Motor neuron (in vitro differentiated cells): ENCODE measurements around the gene TM2D1. TPM values are rescaled to one million over a fixed set of nuclear protein-coding genes. Genes with fewer than 3 reads are reported as not detected.

ENCODE experiments used
- ATAC-seq, 8 experiments: fragments of 200-7000 bp; cut with Tn5 transposase; replicated peaks in 6 of 8; 2 replicates each; pipeline ENCODE4 v1.8.0; 2021; ENCODE audit warnings: mild to moderate bottlenecking in 8 of 8, moderate library complexity in 8 of 8
- H3K27ac ChIP-seq, 2 donors: fragments of 250-450 bp; sonication (Bioruptor Pico); 2 replicates each; pipeline ENCODE4 v1.9.0; 2021; ENCODE audit warnings: antibody characterized with exemption in 2 of 2, mild to moderate bottlenecking in 2 of 2, moderate library complexity in 1 of 2
- H3K4me1 ChIP-seq, 2 donors: fragments of 250-450 bp; sonication (Bioruptor Pico); replicated peaks in 1 of 2; 2 replicates each; pipeline ENCODE4 v1.6.1; 2021; ENCODE audit warnings: antibody characterized with exemption in 2 of 2, mild to moderate bottlenecking in 2 of 2, moderate library complexity in 1 of 2
- H3K4me3 ChIP-seq, 5 donors: fragments of 250-450 bp; sonication (Bioruptor Pico); 2 replicates each; pipeline ENCODE4 v1.9.0; 2021; ENCODE audit warnings: antibody characterized with exemption in 5 of 5, mild to moderate bottlenecking in 5 of 5, moderate library complexity in 4 of 5
- WGBS, 10 experiments: fragments of 450-650 bp; shearing (Covaris generic); methylation state at CpG; one replicate each; pipeline ENCODE4 v1.0.0; 2022; 5-methylcytosine and 5-hydroxymethylcytosine counted together
- in situ Hi-C, 9 experiments: fragments of 400-800 bp; cut with MboI; loops; one replicate each; pipeline ENCODE4 v1.15.0; 2021; ENCODE audit warnings: low sequenced_read_pairs in 9 of 9, low pct_unique_long_range_greater_than_20kb in 2 of 9; ENCODE audit not compliant: unreplicated experiment in 9 of 9
- total RNA-seq, 8 experiments: library from RNA; unstranded; fragments of 300-600 nt; gene quantifications; 2 replicates each; pipeline versions ENCODE4 v1.2.3 to v1.2.4, GENCODE V29; 2022

TM2D1 gene
- total RNA-seq, 8 experiments from 2014 or later: 38.2 to 84.8 (median 57.2) TPM

- no peak overlapping the region for H3K4me3 ChIP-seq
- WGBS, 10 experiments: 94 to 100% (median 98%) methylated on average over 1 to 21 of the region's 30 CpGs; no CpG with 5 or more reads in 3 of the 10 experiments
- ATAC-seq: no peak
Measured at GRCh38 chr1:61654067-61654466, 70.9 kb downstream of the TM2D1 start.

GRCh38 chr1:61648983-61649742 is 75.8 kb downstream of the TM2D1 start:
- in situ Hi-C loops: loop anchor here in 1 of 9 experiments (25.0 kb wide), 1 partner anchor 187 kb away; no protein-coding TSS in a partner anchor
- no peak overlapping the region for H3K4me3 ChIP-seq
- peaks cover 4 to 7% of the 10 kb centered on the region in 2 donors for H3K4me1 ChIP-seq
- 0 to 100% (median 83%) methylated on average over 1 to 5 of the region's 5 CpGs; no CpG with 5 or more reads in 1 of the 10 experiments for WGBS, 10 experiments
- no peak overlapping the region for H3K27ac ChIP-seq
- ATAC-seq: peak in 4 of 8 experiments; percentile 45 to 85 (median 64)

More at GRCh38 chr1:61654067-61654466, 70.9 kb downstream of the TM2D1 start:
- peaks cover 0 to 4% of the 10 kb centered on the region in 2 donors for H3K4me1 ChIP-seq
- in situ Hi-C loops: no loop called here
- no peak overlapping the region for H3K27ac ChIP-seq

- H3K27ac ChIP-seq: no peak overlapping the region
- in situ Hi-C loops: loop anchor here in 1 of 9 experiments (25.0 kb wide), 1 partner anchor 185 kb away; no protein-coding TSS in a partner anchor
- peaks cover 4 to 7% of the 10 kb centered on the region in 2 donors for H3K4me1 ChIP-seq
- H3K4me3 ChIP-seq: no peak overlapping the region
- 89 to 100% (median 100%) methylated on average over 1 to 2 of the region's 2 CpGs; no CpG with 5 or more reads in 2 of the 10 experiments for WGBS, 10 experiments
- ATAC-seq: no peak
Measured at GRCh38 chr1:61647142-61647541, 77.8 kb downstream of the TM2D1 start.

GRCh38 chr1:61645476-61645875 is 79.5 kb downstream of the TM2D1 start:
- H3K4me3 ChIP-seq: no peak overlapping the region
- 50 to 100% (median 95%) methylated on average over 1 to 4 of the region's 4 CpGs; no CpG with 5 or more reads in 3 of the 10 experiments for WGBS, 10 experiments
- in situ Hi-C loops: loop anchor here in 1 of 9 experiments (25.0 kb wide), 1 partner anchor 183 kb away; no protein-coding TSS in a partner anchor
- H3K27ac ChIP-seq: no peak overlapping the region
- ATAC-seq: no peak
- peaks cover 7% of the 10 kb centered on the region in 2 donors for H3K4me1 ChIP-seq

GRCh38 chr1:61644303-61644702 is 80.6 kb downstream of the TM2D1 start:
- Histone ChIP-seq H3K4me1 (peaks cover 6 to 7% of the 10 kb centered on the region in 2 donors), H3K27ac (no peak overlapping the region), H3K4me3 (no peak overlapping the region)
- in situ Hi-C loops: loop anchor here in 1 of 9 experiments (25.0 kb wide), 1 partner anchor 182 kb away; no protein-coding TSS in a partner anchor
- 54 to 100% (median 85%) methylated on average over 1 to 4 of the region's 4 CpGs for WGBS, 10 experiments
- ATAC-seq: no peak

- no peak overlapping the region for H3K27ac ChIP-seq
- in situ Hi-C loops: loop anchor here in 1 of 9 experiments (25.0 kb wide), 1 partner anchor 180 kb away; no protein-coding TSS in a partner anchor
- peaks cover 0 to 7% of the 10 kb centered on the region in 2 donors for H3K4me1 ChIP-seq
- 58 to 100% (median 71%) methylated on average over 1 to 5 of the region's 5 CpGs; no CpG with 5 or more reads in 2 of the 10 experiments for WGBS, 10 experiments
- no peak for ATAC-seq
- no peak overlapping the region for H3K4me3 ChIP-seq
Measured at GRCh38 chr1:61642475-61643232, 82.3 kb downstream of the TM2D1 start.

GRCh38 chr1:61641578-61642336 is 83.2 kb downstream of the TM2D1 start:
- WGBS, 10 experiments: 5 to 91% (median 43%) methylated on average over 5 to 23 of the region's 23 CpGs; no CpG with 5 or more reads in 1 of the 10 experiments
- Histone ChIP-seq H3K4me1 (peaks cover 0 to 5% of the 10 kb centered on the region in 2 donors), H3K27ac (no peak overlapping the region), H3K4me3 (no peak overlapping the region)
- peak; percentile 53 to 100 (median 76) for ATAC-seq
- in situ Hi-C loops: loop anchor here in 1 of 9 experiments (25.0 kb wide), 1 partner anchor 179 kb away; no protein-coding TSS in a partner anchor

- in situ Hi-C loops: loop anchor here in 1 of 9 experiments (25.0 kb wide), 1 partner anchor 179 kb away; no protein-coding TSS in a partner anchor
- 75 to 100% (median 94%) methylated on average over 1 to 20 of the region's 22 CpGs for WGBS, 10 experiments
- H3K4me1 ChIP-seq: peaks cover 0 to 2% of the 10 kb centered on the region in 2 donors
- no peak overlapping the region for H3K27ac ChIP-seq
- peak in 2 of 8 experiments; percentile 15 to 76 for ATAC-seq
- no peak overlapping the region for H3K4me3 ChIP-seq
Measured at GRCh38 chr1:61640531-61641530, 84.1 kb downstream of the TM2D1 start.

- no peak overlapping the region for H3K4me3 ChIP-seq
- WGBS, 10 experiments: 79 to 94% (median 88%) methylated on average over 3 to 11 of the region's 11 CpGs
- H3K4me1 ChIP-seq: peaks cover 0 to 2% of the 10 kb centered on the region in 2 donors
- no peak for ATAC-seq
- no peak overlapping the region for H3K27ac ChIP-seq
- in situ Hi-C loops: loop anchor here in 1 of 9 experiments (25.0 kb wide), 1 partner anchor 177 kb away; no protein-coding TSS in a partner anchor
Measured at GRCh38 chr1:61639608-61640336, 85.2 kb downstream of the TM2D1 start.

GRCh38 chr1:61638911-61639605 is 85.9 kb downstream of the TM2D1 start:
- 22 to 100% (median 84%) methylated on average over 1 to 3 of the region's 3 CpGs for WGBS, 10 experiments
- ATAC-seq: no peak
- Histone ChIP-seq H3K4me1 (peaks cover 0 to 2% of the 10 kb centered on the region in 2 donors), H3K27ac (no peak overlapping the region), H3K4me3 (no peak overlapping the region)
- in situ Hi-C loops: loop anchor here in 1 of 9 experiments (25.0 kb wide), 1 partner anchor 177 kb away; no protein-coding TSS in a partner anchor
